Neural cell (in vitro differentiated cells): Measurements from ENCODE around the gene PRDM1. TPM values are rescaled to one million over a fixed set of nuclear protein-coding genes. Genes with fewer than 3 reads are reported as not detected.

Experiments
- H2AFZ ChIP-seq: fragments of 200-600, 300-800 bp; sonication (generic), shearing (Covaris generic); 2 replicates; pipeline ENCODE4 v1.6.0; 2014; ENCODE audit warnings: low read depth, mild to moderate bottlenecking, antibody characterized with exemption, low read length, moderate library complexity
- H3F3A ChIP-seq: fragments of 200-600 bp; shearing (Covaris generic); 2 replicates; pipeline ENCODE4 v1.6.1; 2016; ENCODE audit warnings: mild to moderate bottlenecking, moderate library complexity, mixed read lengths, antibody characterized with exemption, low read length; ENCODE audit not compliant: insufficient read depth, poor library complexity, severe bottlenecking
- H3K27ac ChIP-seq: fragments of 200-600, 300-800 bp; sonication (generic), shearing (Covaris generic); 2 replicates; pipeline ENCODE4 v1.5.1; 2014; ENCODE audit warnings: mild to moderate bottlenecking, low read length, moderate library complexity
- H3K27me3 ChIP-seq: fragments of 300-800, 200-600 bp; sonication (generic), shearing (Covaris generic); 2 replicates; pipeline ENCODE4 v1.6.0; 2014; ENCODE audit warnings: mild to moderate bottlenecking, low read depth, low read length, moderate library complexity; ENCODE audit not compliant: insufficient read depth
- H3K36me3 ChIP-seq: fragments of 300-800, 200-600 bp; sonication (generic), shearing (Covaris generic); 2 replicates; pipeline ENCODE4 v1.5.1; 2014; ENCODE audit warnings: mild to moderate bottlenecking, antibody characterized with exemption, low read length, moderate library complexity; ENCODE audit not compliant: insufficient read depth
- H3K4me2 ChIP-seq: fragments of 300-800, 200-600 bp; sonication (generic), shearing (Covaris generic); 2 replicates; pipeline ENCODE4 v1.6.0; 2014; ENCODE audit warnings: mild to moderate bottlenecking, low read length
- H3K4me3 ChIP-seq: fragments of 300-800, 200-600 bp; sonication (generic), shearing (Covaris generic); 2 replicates; pipeline ENCODE4 v1.5.1; 2014; ENCODE audit warnings: mild to moderate bottlenecking, low read length, moderate library complexity
- H3K79me2 ChIP-seq: fragments of 200-600 bp; shearing (Covaris generic); replicated peaks from 2 replicates; pipeline ENCODE4 v1.6.0; 2014; ENCODE audit warnings: mild to moderate bottlenecking, low read length, moderate library complexity; ENCODE audit not compliant: insufficient read depth
- H3K9ac ChIP-seq: fragments of 300-800, 200-600 bp; sonication (generic), shearing (Covaris generic); 2 replicates; pipeline ENCODE4 v1.6.1; 2016; ENCODE audit warnings: mild to moderate bottlenecking, low read length, mixed read lengths
- H3K9me2 ChIP-seq: fragments of 200-600 bp; shearing (Covaris generic); 2 replicates; pipeline ENCODE4 v1.6.1; 2016; ENCODE audit warnings: mild to moderate bottlenecking, low read length, mixed read lengths; ENCODE audit not compliant: insufficient read depth
- H3K9me3 ChIP-seq: fragments of 200-600, 300-800 bp; sonication (generic), shearing (Covaris generic); 2 replicates; pipeline ENCODE4 v1.6.1; 2016; ENCODE audit warnings: mild to moderate bottlenecking, mixed run types, low read length, moderate library complexity, mixed read lengths
- H4K20me1 ChIP-seq: fragments of 200-600 bp; shearing (Covaris generic); 2 replicates; pipeline ENCODE4 v1.6.1; 2016; ENCODE audit warnings: mild to moderate bottlenecking, mixed run types; ENCODE audit not compliant: insufficient read depth
- CTCF ChIP-seq: fragments of 450-650 bp; IDR thresholded peaks from 2 replicates; pipeline ENCODE4 v1.5.1; 2014; ENCODE audit warnings: antibody characterized with exemption, mild to moderate bottlenecking, moderate library complexity; ENCODE audit not compliant: poor library complexity, severe bottlenecking
- EP300 ChIP-seq: fragments of 450-650 bp; conservative IDR thresholded peaks from 2 replicates; pipeline ENCODE4 v1.6.1; 2014; ENCODE audit warnings: antibody characterized with exemption, mild to moderate bottlenecking, moderate library complexity; ENCODE audit not compliant: poor library complexity, severe bottlenecking
- EZH2 ChIP-seq: fragments of 200-600, 300-800 bp; shearing (Covaris generic), sonication (generic); IDR thresholded peaks from 2 replicates; pipeline ENCODE4 v1.6.1; 2014; ENCODE audit warnings: antibody characterized with exemption, low read length, borderline replicate concordance, mild to moderate bottlenecking; ENCODE audit not compliant: insufficient read depth, poor library complexity, severe bottlenecking
- MXI1 ChIP-seq: fragments of 450-650 bp; conservative IDR thresholded peaks from 2 replicates; pipeline ENCODE4 v1.6.1; 2014; ENCODE audit warnings: antibody characterized with exemption, mild to moderate bottlenecking; ENCODE audit not compliant: poor library complexity, severe bottlenecking
- POLR2AphosphoS5 ChIP-seq: IDR thresholded peaks from 2 replicates; pipeline ENCODE4 v1.6.1; 2012
- RAD21 ChIP-seq: fragments of 450-650 bp; conservative IDR thresholded peaks from 2 replicates; pipeline ENCODE4 v1.6.1; 2014; ENCODE audit warnings: antibody characterized with exemption, mild to moderate bottlenecking, moderate library complexity
- REST ChIP-seq: IDR thresholded peaks from 2 replicates; pipeline ENCODE4 v1.6.1; 2012; ENCODE audit warnings: borderline replicate concordance
- SMC3 ChIP-seq: fragments of 450-650 bp; conservative IDR thresholded peaks from 2 replicates; pipeline ENCODE4 v1.6.1; 2014; ENCODE audit warnings: antibody characterized with exemption, mild to moderate bottlenecking, moderate library complexity; ENCODE audit not compliant: poor library complexity
- TAF1 ChIP-seq: IDR thresholded peaks from 2 replicates; pipeline ENCODE4 v1.6.1; 2012; ENCODE audit warnings: low read depth
- polyA plus RNA-seq: library from polyadenylated mRNA; depleted of rRNA; stranded (reverse); fragments of >200 nt; gene quantifications from 2 replicates; pipeline ENCODE4 v1.2.3, GENCODE V29; 2014

PRDM1 gene
- polyA plus RNA-seq, 1 donor from 2014 or later: 0.09 TPM

GRCh38 chr6:106112433-106112832 lies 26.3 kb downstream of the PRDM1 start:
- TF ChIP-seq RAD21 (no peak), SMC3 (no peak), MXI1 (no peak), REST (no peak), CTCF (no peak), TAF1 (no peak), EZH2 (no peak), EP300 (no peak), POLR2AphosphoS5 (no peak)
- H3K9me2 ChIP-seq: no peaks in the 10 kb centered on the region
- H3K79me2 ChIP-seq: no peaks in the 10 kb centered on the region
- no peaks in the 10 kb centered on the region for H3K27me3 ChIP-seq
- H3F3A ChIP-seq: no peaks in the 10 kb centered on the region
- no peaks in the 10 kb centered on the region for H4K20me1 ChIP-seq
- H3K36me3 ChIP-seq: no peaks in the 10 kb centered on the region
- H3K4me2 ChIP-seq: no peak overlapping the region
- H3K9ac ChIP-seq: no peak overlapping the region
- H3K4me3 ChIP-seq: no peak overlapping the region
- H3K27ac ChIP-seq: no peak overlapping the region
- H2AFZ ChIP-seq: no peak overlapping the region
- no peaks in the 10 kb centered on the region for H3K9me3 ChIP-seq

GRCh38 chr6:106113256-106113959 lies 27.3 kb downstream of the PRDM1 start:
- no peaks in the 10 kb centered on the region for H3K9me3 ChIP-seq
- H3K27me3 ChIP-seq: no peaks in the 10 kb centered on the region
- H3K4me2 ChIP-seq: no peak overlapping the region
- no peak for TF ChIP-seq MXI1
- TF ChIP-seq CTCF: no peak
- TF ChIP-seq EP300: no peak
- TF ChIP-seq POLR2AphosphoS5: no peak
- TF ChIP-seq EZH2: no peak
- TF ChIP-seq REST: no peak
- no peak for TF ChIP-seq RAD21
- no peak for TF ChIP-seq TAF1
- TF ChIP-seq SMC3: no peak
- H3F3A ChIP-seq: no peaks in the 10 kb centered on the region
- H2AFZ ChIP-seq: no peak overlapping the region
- no peak overlapping the region for H3K9ac ChIP-seq
- no peak overlapping the region for H3K27ac ChIP-seq
- no peaks in the 10 kb centered on the region for H4K20me1 ChIP-seq
- H3K9me2 ChIP-seq: no peaks in the 10 kb centered on the region
- H3K4me3 ChIP-seq: no peak overlapping the region
- H3K79me2 ChIP-seq: no peaks in the 10 kb centered on the region
- no peaks in the 10 kb centered on the region for H3K36me3 ChIP-seq
